CD4-positive, alpha-beta T cell treated with Interferon gamma for 1 hour (primary cell): ENCODE data around the gene ERI3.

Experiments
- DNase-seq: peaks from one replicate; pipeline ENCODE4 v3.0.0-alpha.2; 2020

The ERI3 gene

GRCh38 chr1:44259090-44259489 is 96.0 kb downstream of the ERI3 start:
- DNase-seq, result no peak

GRCh38 chr1:44256762-44257554 is 98.1 kb downstream of the ERI3 start:
- DNase-seq, result no peak

- no peak for DNase-seq
Observed at GRCh38 chr1:44254392-44254910, 100.6 kb downstream of the ERI3 start.

- no peak for DNase-seq
Observed at GRCh38 chr1:44251989-44252671, 102.9 kb downstream of the ERI3 start.

GRCh38 chr1:44251486-44251885 is 103.6 kb downstream of the ERI3 start:
- no peak for DNase-seq

GRCh38 chr1:44250068-44250781 is 104.8 kb downstream of the ERI3 start:
- DNase-seq, result no peak

- DNase-seq, result no peak
Observed at GRCh38 chr1:44249543-44249942, 105.5 kb downstream of the ERI3 start.

GRCh38 chr1:44246806-44247205 is 108.3 kb downstream of the ERI3 start:
- DNase-seq, result no peak

- DNase-seq, result no peak
Observed at GRCh38 chr1:44244986-44245385, 110.1 kb downstream of the ERI3 start.

- no peak for DNase-seq
Observed at GRCh38 chr1:44243782-44244495, 111.1 kb downstream of the ERI3 start.

- DNase-seq, result no peak
Observed at GRCh38 chr1:44242746-44243145, 112.3 kb downstream of the ERI3 start.

GRCh38 chr1:44240802-44241671 is 114.0 kb downstream of the ERI3 start:
- DNase-seq, result no peak

- no peak for DNase-seq
Observed at GRCh38 chr1:44239961-44240371, 115.1 kb downstream of the ERI3 start.

GRCh38 chr1:44239331-44239960 is 115.6 kb downstream of the ERI3 start:
- no peak for DNase-seq

GRCh38 chr1:44238660-44239059 is 116.4 kb downstream of the ERI3 start:
- no peak for DNase-seq

GRCh38 chr1:44237721-44238457 is 117.2 kb downstream of the ERI3 start:
- peak; percentile 41 for DNase-seq

GRCh38 chr1:44236490-44237272 is 118.4 kb downstream of the ERI3 start:
- DNase-seq, result no peak

- no peak for DNase-seq
Observed at GRCh38 chr1:44235808-44236207, 119.2 kb downstream of the ERI3 start.

GRCh38 chr1:44233593-44233992 is 121.5 kb downstream of the ERI3 start:
- DNase-seq, result no peak

- no peak for DNase-seq
Observed at GRCh38 chr1:44230796-44231195, 124.3 kb downstream of the ERI3 start.
